Activated naive CD4-positive, alpha-beta T cell treated with anti-CD3 and anti-CD28 coated beads for 36 hours (primary cell): ENCODE results near the gene DGKD. TPM values are rescaled to one million over a fixed set of nuclear protein-coding genes. Genes with fewer than 3 reads are reported as not detected.

ENCODE experiments used
- CTCF ChIA-PET: fragments of 350-600 bp; sonication (Branson Sonifier 250); formaldehyde crosslinking; loops from one replicate; lab custom pipeline; 2021; ENCODE audit warnings: antibody characterized with exemption; lab: Charles Lee
- DNase-seq: peaks from one replicate; pipeline ENCODE4 v3.0.0-alpha.2; 2020
- H3K27ac Mint-ChIP-seq: one replicate; pipeline ENCODE4 v1.8.0; 2021; ENCODE audit warnings: mild to moderate bottlenecking, mixed read lengths
- H3K27me3 Mint-ChIP-seq: one replicate; pipeline ENCODE4 v1.8.0; 2021; ENCODE audit warnings: low read depth, mixed read lengths
- H3K36me3 Mint-ChIP-seq: one replicate; pipeline ENCODE4 v1.8.0; 2021; ENCODE audit warnings: low read depth, mixed read lengths
- H3K4me1 Mint-ChIP-seq: one replicate; pipeline ENCODE4 v1.8.0; 2021; ENCODE audit warnings: low read depth, mixed read lengths
- H3K4me3 Mint-ChIP-seq: one replicate; pipeline ENCODE4 v1.8.0; 2021; ENCODE audit warnings: mild to moderate bottlenecking, moderate library complexity, mixed read lengths
- H3K9me3 Mint-ChIP-seq: one replicate; pipeline ENCODE4 v1.8.0; 2021; ENCODE audit warnings: mixed read lengths
- intact Hi-C: fragments of 100-400 bp; cut with micrococcal nuclease; formaldehyde crosslinking; loops from one replicate; pipeline ENCODE4 v1.15.1; 2023
- total RNA-seq, 2 experiments: library from RNA; stranded (reverse); gene quantifications; one replicate each; pipeline ENCODE4 v1.2.3, GENCODE V29; 2021

The DGKD gene
- total RNA-seq, 2 experiments from 2014 or later: 68.9 to 72.3 TPM

DNA sequence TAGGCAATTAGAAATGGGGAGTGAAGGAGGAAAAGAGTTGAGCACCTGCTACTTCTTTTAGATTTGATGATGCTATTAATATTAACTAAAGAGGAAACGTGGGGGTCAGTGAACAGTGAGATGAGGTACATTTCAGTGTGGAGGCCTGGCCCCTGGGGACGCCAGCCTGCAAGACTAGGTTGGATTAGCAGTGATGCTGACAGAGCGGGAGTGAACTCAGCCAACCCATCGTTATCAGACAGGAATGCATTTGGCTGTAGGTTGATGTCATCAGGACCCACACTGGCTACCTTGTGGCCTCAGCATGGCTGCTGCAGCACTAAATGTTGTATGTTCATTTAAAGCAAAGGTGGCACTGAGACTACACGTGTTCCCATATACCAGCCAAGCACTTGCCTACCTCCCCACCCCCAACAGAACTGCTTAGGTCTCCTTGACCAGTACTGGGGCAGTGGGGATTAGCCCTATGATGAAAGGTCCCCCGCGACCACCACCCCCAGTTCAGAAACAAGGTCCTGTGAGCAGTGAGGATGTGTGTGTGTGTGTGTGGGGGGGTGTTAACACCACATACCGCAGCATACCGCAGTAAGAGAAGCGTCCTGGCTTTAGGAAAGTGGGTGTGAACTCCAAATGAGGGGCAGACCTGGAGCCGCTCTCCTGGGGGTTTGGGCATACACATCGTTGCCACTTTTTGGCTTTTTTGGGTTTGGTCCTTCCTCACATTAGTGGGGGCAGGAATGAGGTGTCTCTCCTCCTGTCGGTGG lies 26.0 kb downstream of the DGKD start:
- DNase-seq: no peak
- CTCF ChIA-PET: no interaction called here
- Mint-ChIP-seq H3K27me3 (no peaks in the 10 kb centered on the region), H3K4me3 (no peak overlapping the region), H3K27ac (no peak overlapping the region), H3K9me3 (no peaks in the 10 kb centered on the region), H3K4me1 (peaks cover 62% of the 10 kb centered on the region), H3K36me3 (peaks cover 16% of the 10 kb centered on the region)
- intact Hi-C loops: no loop called here

- peaks cover 9% of the 10 kb centered on the region for H3K36me3 Mint-ChIP-seq
- H3K9me3 Mint-ChIP-seq: no peaks in the 10 kb centered on the region
- H3K4me3 Mint-ChIP-seq: no peak overlapping the region
- DNase-seq: no peak
- intact Hi-C loops: no loop called here
- CTCF ChIA-PET: no interaction called here
- H3K27ac Mint-ChIP-seq: no peak overlapping the region
- no peaks in the 10 kb centered on the region for H3K27me3 Mint-ChIP-seq
- H3K4me1 Mint-ChIP-seq: peaks cover 67% of the 10 kb centered on the region
Measured at GRCh38 chr2:233380995-233381637, 26.8 kb downstream of the DGKD start.

- no peaks in the 10 kb centered on the region for H3K27me3 Mint-ChIP-seq
- H3K4me3 Mint-ChIP-seq: no peak overlapping the region
- no peak overlapping the region for H3K27ac Mint-ChIP-seq
- H3K36me3 Mint-ChIP-seq: peaks cover 7% of the 10 kb centered on the region
- intact Hi-C loops: no loop called here
- no peak for DNase-seq
- CTCF ChIA-PET: interaction anchor here (1.5 kb wide), 1 partner anchor 9 kb away, joined by 3 read pairs; no protein-coding TSS in a partner anchor
- no peaks in the 10 kb centered on the region for H3K9me3 Mint-ChIP-seq
- H3K4me1 Mint-ChIP-seq: peaks cover 72% of the 10 kb centered on the region
Measured at GRCh38 chr2:233381638-233381995, 27.3 kb downstream of the DGKD start.

DNA sequence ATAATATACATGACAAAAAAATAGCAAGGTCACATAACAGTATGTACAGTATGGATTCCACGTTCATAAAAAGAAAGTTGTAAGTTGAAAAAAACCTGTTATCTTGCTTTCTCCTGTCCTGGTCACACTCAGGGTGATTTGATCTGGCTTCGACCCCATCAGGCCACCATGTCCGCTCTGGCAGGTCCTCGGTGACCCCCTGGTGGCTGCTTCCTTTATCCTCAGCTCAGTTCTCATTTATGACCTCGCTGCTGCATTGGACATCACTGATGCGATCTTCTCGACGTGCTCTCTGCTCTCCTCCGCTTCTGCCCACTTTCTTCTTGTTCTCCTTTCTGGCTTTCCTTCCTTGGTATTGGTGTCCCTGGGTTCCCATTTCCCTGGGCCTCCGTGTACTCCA lies 29.7 kb downstream of the DGKD start:
- no peaks in the 10 kb centered on the region for H3K27me3 Mint-ChIP-seq
- intact Hi-C loops: loop anchor here (1.0 to 2.0 kb wide), 2 partner anchors 29 to 470 kb away; partner anchors contain the start of genes DGKD and HJURP
- no peak for DNase-seq
- H3K4me1 Mint-ChIP-seq: peaks cover 75% of the 10 kb centered on the region
- no peaks in the 10 kb centered on the region for H3K9me3 Mint-ChIP-seq
- H3K27ac Mint-ChIP-seq: no peak overlapping the region
- no peak overlapping the region for H3K4me3 Mint-ChIP-seq
- peaks cover 8% of the 10 kb centered on the region for H3K36me3 Mint-ChIP-seq
- CTCF ChIA-PET: interaction anchor here (1.6 to 1.9 kb wide), 2 partner anchors 31 to 59 kb away, joined by 4 to 6 read pairs; no protein-coding TSS in a partner anchor

- intact Hi-C loops: loop anchor here (1.0 to 2.0 kb wide), 2 partner anchors 30 to 469 kb away; partner anchors contain the start of genes DGKD and HJURP
- H3K36me3 Mint-ChIP-seq: peaks cover 10% of the 10 kb centered on the region
Measured at GRCh38 chr2:233384811-233385488, 30.7 kb downstream of the DGKD start.

DNA sequence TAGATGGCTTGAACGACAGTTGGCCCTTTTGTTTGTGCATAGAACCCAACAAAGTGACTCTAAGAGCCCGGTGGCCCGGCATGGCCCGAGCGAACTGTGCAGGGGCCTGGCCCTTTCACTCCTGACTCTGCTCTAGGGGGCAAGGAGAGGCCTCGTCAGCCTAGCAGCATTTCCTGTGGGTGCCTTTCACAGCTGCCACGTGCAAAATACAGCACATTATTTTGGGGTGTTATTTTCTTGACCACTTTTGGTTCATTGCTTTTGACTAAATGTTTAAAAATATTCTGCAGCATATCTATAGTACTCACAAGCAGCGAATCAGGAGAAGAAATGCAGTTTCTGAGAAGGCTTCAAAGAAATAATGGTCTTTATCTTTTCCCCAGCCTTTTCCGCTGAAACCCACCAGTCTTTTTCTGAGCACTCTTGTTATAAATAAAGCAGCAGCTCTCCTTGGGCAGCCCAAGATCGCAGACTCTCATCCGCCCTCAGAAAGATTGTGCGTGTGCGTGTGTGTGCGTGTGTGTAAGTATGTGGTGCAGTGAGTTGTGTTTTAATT lies 31.3 kb downstream of the DGKD start:
- intact Hi-C loops: loop anchor here (2.0 kb wide), 1 partner anchor 31 kb away; the partner anchor contains the start of gene DGKD

More at GRCh38 chr2:233384811-233385488, 30.7 kb downstream of the DGKD start:
- DNase-seq: no peak
- Mint-ChIP-seq H3K27me3 (no peaks in the 10 kb centered on the region), H3K9me3 (no peaks in the 10 kb centered on the region), H3K27ac (peak overlapping the region; percentile 69), H3K4me1 (peaks cover 69% of the 10 kb centered on the region), H3K4me3 (peak overlapping the region; percentile 36)
- CTCF ChIA-PET: interaction anchor here (0.9 to 1.9 kb wide), 6 partner anchors 11 to 58 kb away, joined by 3 to 6 read pairs (median 4); no protein-coding TSS in a partner anchor

GRCh38 chr2:233386382-233387041 lies 32.2 kb downstream of the DGKD start:
- Mint-ChIP-seq H3K4me3 (no peak overlapping the region), H3K9me3 (no peaks in the 10 kb centered on the region), H3K27me3 (no peaks in the 10 kb centered on the region), H3K4me1 (peaks cover 54% of the 10 kb centered on the region), H3K36me3 (peaks cover 16% of the 10 kb centered on the region), H3K27ac (peak overlapping the region; percentile 69)
- DNase-seq: peak; percentile 39
- CTCF ChIA-PET: interaction anchor here (1.6 to 1.7 kb wide), 2 partner anchors 10 to 14 kb away, joined by 4 to 6 read pairs; no protein-coding TSS in a partner anchor
- intact Hi-C loops: no loop called here

More for the DNA sequence above, 31.3 kb downstream of the DGKD start:
- H3K27me3 Mint-ChIP-seq: no peaks in the 10 kb centered on the region
- peaks cover 63% of the 10 kb centered on the region for H3K4me1 Mint-ChIP-seq
- peaks cover 10% of the 10 kb centered on the region for H3K36me3 Mint-ChIP-seq
- no peaks in the 10 kb centered on the region for H3K9me3 Mint-ChIP-seq
- peak; percentile 38 for DNase-seq
- peak overlapping the region; percentile 69 for H3K27ac Mint-ChIP-seq
- H3K4me3 Mint-ChIP-seq: peak overlapping the region; percentile 36
- CTCF ChIA-PET: interaction anchor here (0.9 to 1.9 kb wide), 6 partner anchors 10 to 57 kb away, joined by 3 to 6 read pairs (median 4); no protein-coding TSS in a partner anchor

- H3K9me3 Mint-ChIP-seq: no peaks in the 10 kb centered on the region
- no peak for DNase-seq
Measured at GRCh38 chr2:233387225-233387624, 32.9 kb downstream of the DGKD start.

DNA sequence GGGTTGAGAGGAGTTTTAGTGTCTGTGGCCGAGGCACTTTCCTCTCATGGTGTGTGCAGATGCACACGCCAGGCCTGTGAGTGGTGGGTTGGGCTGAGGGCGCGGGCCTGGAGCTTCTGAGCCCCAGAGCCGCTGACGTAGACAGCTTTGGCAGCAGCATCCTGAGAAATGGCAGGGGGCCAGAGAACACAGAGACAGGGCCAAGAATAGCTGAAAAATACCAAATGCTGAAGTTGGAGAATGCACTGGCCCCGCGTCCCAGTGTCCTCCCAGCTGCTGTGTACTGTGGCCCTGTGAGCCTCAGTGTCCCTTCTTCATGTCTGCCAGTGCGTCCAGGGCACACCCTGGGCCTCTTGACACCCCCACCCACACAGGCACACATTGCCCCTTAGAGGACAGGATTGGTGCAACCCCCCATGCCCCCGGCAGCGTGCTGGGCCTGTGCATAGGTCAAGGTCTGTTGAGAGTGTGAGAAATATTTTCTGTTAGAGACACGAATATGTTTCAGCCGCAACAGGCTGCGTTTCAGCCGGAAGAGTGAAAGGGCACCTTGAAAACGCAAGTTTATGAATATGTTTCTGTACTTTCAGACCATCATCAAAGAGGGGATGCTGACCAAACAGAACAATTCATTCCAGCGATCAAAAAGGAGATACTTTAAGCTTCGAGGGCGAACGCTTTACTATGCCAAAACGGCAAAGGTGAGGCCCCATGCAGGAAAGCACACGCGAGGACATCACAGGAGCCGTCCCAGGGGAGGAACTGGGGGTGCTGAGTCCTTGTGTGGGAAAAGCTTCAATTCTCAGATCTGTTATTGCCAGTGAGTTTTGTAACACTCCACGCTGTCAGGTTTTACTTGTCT lies 33.6 kb downstream of the DGKD start:
- Mint-ChIP-seq H3K4me1 (peaks cover 44% of the 10 kb centered on the region), H3K27ac (no peak overlapping the region), H3K36me3 (peaks cover 11% of the 10 kb centered on the region), H3K4me3 (no peak overlapping the region), H3K27me3 (no peaks in the 10 kb centered on the region), H3K9me3 (no peaks in the 10 kb centered on the region)
- intact Hi-C loops: no loop called here
- DNase-seq: no peak
- CTCF ChIA-PET: interaction anchor here (1.7 kb wide), 1 partner anchor 13 kb away, joined by 6 read pairs; no protein-coding TSS in a partner anchor

More at GRCh38 chr2:233387225-233387624, 32.9 kb downstream of the DGKD start:
- intact Hi-C loops: no loop called here
- no peak overlapping the region for H3K27ac Mint-ChIP-seq
- no peak overlapping the region for H3K4me3 Mint-ChIP-seq
- CTCF ChIA-PET: interaction anchor here (1.7 kb wide), 1 partner anchor 13 kb away, joined by 6 read pairs; no protein-coding TSS in a partner anchor
- peaks cover 16% of the 10 kb centered on the region for H3K36me3 Mint-ChIP-seq
- peaks cover 51% of the 10 kb centered on the region for H3K4me1 Mint-ChIP-seq
- no peaks in the 10 kb centered on the region for H3K27me3 Mint-ChIP-seq

GRCh38 chr2:233389601-233390125 lies 35.4 kb downstream of the DGKD start:
- Mint-ChIP-seq H3K4me1 (peaks cover 27% of the 10 kb centered on the region), H3K27me3 (no peaks in the 10 kb centered on the region), H3K4me3 (no peak overlapping the region), H3K27ac (no peak overlapping the region), H3K9me3 (no peaks in the 10 kb centered on the region), H3K36me3 (peaks cover 11% of the 10 kb centered on the region)
- no peak for DNase-seq
- CTCF ChIA-PET: interaction anchor here (0.6 kb wide), 1 partner anchor 33 kb away, joined by 3 read pairs; no protein-coding TSS in a partner anchor
- intact Hi-C loops: no loop called here
